Activated CD8-positive, alpha-beta memory T cell treated with anti-CD3 and anti-CD28 coated beads, Interleukin-2, amount 50 U/mL, for 24 hours (primary cell): ENCODE data around the gene SMPX.

Experiments
- DNase-seq: peaks from one replicate; pipeline ENCODE4 v3.0.0-alpha.2; 2020; ENCODE audit errors: extremely low read depth

Gene SMPX

GRCh38 chrX:21657318-21658151 is 100.4 kb downstream of the SMPX start:
- DNase-seq = no peak

- DNase-seq = no peak
Observed at GRCh38 chrX:21656587-21657317, 101.2 kb downstream of the SMPX start.
